Ectodermal cell (in vitro differentiated cells): ENCODE data around the gene PCCA.
"Not testable (repeated sequence)": the region's sequence is repeated elsewhere in the genome, so short reads cannot be mapped to it uniquely, and the experiment has no call there.

ENCODE experiments used
- H3K27ac ChIP-seq: 2 replicates; pipeline ENCODE4 v1.7.0; 2013; ENCODE audit warnings: mild to moderate bottlenecking, low read depth, low read length; ENCODE audit not compliant: insufficient read depth, poor library complexity, severe bottlenecking
- H3K27me3 ChIP-seq: 2 replicates; pipeline ENCODE4 v1.7.0; 2013; ENCODE audit warnings: mild to moderate bottlenecking, low read length; ENCODE audit not compliant: insufficient read depth, control insufficient read depth, poor library complexity, severe bottlenecking
- H3K36me3 ChIP-seq: one replicate; pipeline ENCODE4 v1.7.0; 2013; ENCODE audit warnings: low read length; ENCODE audit not compliant: control insufficient read depth, insufficient read depth
- H3K4me1 ChIP-seq: one replicate; pipeline ENCODE4 v1.7.0; 2013; ENCODE audit warnings: low read length; ENCODE audit not compliant: control insufficient read depth, insufficient read depth
- H3K4me3 ChIP-seq: 2 replicates; pipeline ENCODE4 v1.7.0; 2013; ENCODE audit warnings: low read depth, low read length, control low read depth; ENCODE audit not compliant: insufficient read depth
- H3K9me3 ChIP-seq: 2 replicates; pipeline ENCODE4 v1.7.0; 2013; ENCODE audit warnings: mild to moderate bottlenecking, low read length, moderate library complexity; ENCODE audit not compliant: control insufficient read depth
- WGBS, 2 experiments: methylation state at CpG; one replicate each; pipeline ENCODE4 v1.1.7; 2013; ENCODE audit warnings: missing lambda C conversion rate in 2 of 2; 5-methylcytosine and 5-hydroxymethylcytosine counted together

PCCA gene

GRCh38 chr13:100306434-100306999, 217.6 kb downstream of the PCCA start:
- Histone ChIP-seq H3K36me3 (no peaks in the 10 kb centered on the region), H3K27me3 (no peaks in the 10 kb centered on the region), H3K27ac (no peak overlapping the region), H3K4me1 (peaks cover 14% of the 10 kb centered on the region), H3K4me3 (no peak overlapping the region), H3K9me3 (no peaks in the 10 kb centered on the region)
- 73 to 80% methylated on average over 5 of the region's 5 CpGs for WGBS, 2 experiments

- Histone ChIP-seq H3K9me3 (no peaks in the 10 kb centered on the region), H3K27me3 (no peaks in the 10 kb centered on the region), H3K4me1 (no peaks in the 10 kb centered on the region), H3K4me3 (no peak overlapping the region), H3K27ac (no peak overlapping the region), H3K36me3 (no peaks in the 10 kb centered on the region)
- 92 to 100% methylated on average over 2 of the region's 2 CpGs for WGBS, 2 experiments
Measured at GRCh38 chr13:100314132-100314910, 225.4 kb downstream of the PCCA start.

- 83 to 100% methylated on average over 1 of the region's 1 CpG for WGBS, 2 experiments
- no peaks in the 10 kb centered on the region for H3K36me3 ChIP-seq
- H3K9me3 ChIP-seq: no peaks in the 10 kb centered on the region
- H3K27me3 ChIP-seq: no peaks in the 10 kb centered on the region
- H3K27ac ChIP-seq: no peak overlapping the region
- H3K4me1 ChIP-seq: no peaks in the 10 kb centered on the region
- H3K4me3 ChIP-seq: no peak overlapping the region
Measured at GRCh38 chr13:100315522-100315921, 226.6 kb downstream of the PCCA start.

- not testable (repeated sequence) for H3K36me3 ChIP-seq, H3K4me1 ChIP-seq, H3K4me3 ChIP-seq, H3K9me3 ChIP-seq, H3K27me3 ChIP-seq, H3K27ac ChIP-seq
- WGBS, 2 experiments: 100% methylated on average over 1 of the region's 3 CpGs
Measured at GRCh38 chr13:100318473-100318872, 229.6 kb downstream of the PCCA start.

- H3K27ac ChIP-seq: no peak overlapping the region
- WGBS, 2 experiments: 87 to 100% methylated on average over 1 of the region's 1 CpG
- H3K9me3 ChIP-seq: no peaks in the 10 kb centered on the region
- H3K4me3 ChIP-seq: no peak overlapping the region
- no peaks in the 10 kb centered on the region for H3K36me3 ChIP-seq
- no peaks in the 10 kb centered on the region for H3K27me3 ChIP-seq
- no peaks in the 10 kb centered on the region for H3K4me1 ChIP-seq
Measured at GRCh38 chr13:100323937-100324336, 235.0 kb downstream of the PCCA start.

- Histone ChIP-seq H3K27ac (no peak overlapping the region), H3K27me3 (no peaks in the 10 kb centered on the region), H3K4me1 (no peaks in the 10 kb centered on the region), H3K4me3 (no peak overlapping the region), H3K9me3 (no peaks in the 10 kb centered on the region), H3K36me3 (no peaks in the 10 kb centered on the region)
Measured at GRCh38 chr13:100330662-100331061, 241.8 kb downstream of the PCCA start.

- Histone ChIP-seq H3K4me3 (no peak overlapping the region), H3K27ac (no peak overlapping the region), H3K27me3 (no peaks in the 10 kb centered on the region), H3K4me1 (no peaks in the 10 kb centered on the region), H3K36me3 (no peaks in the 10 kb centered on the region), H3K9me3 (no peaks in the 10 kb centered on the region)
- 86 to 100% methylated on average over 1 of the region's 1 CpG for WGBS, 2 experiments
Measured at GRCh38 chr13:100333141-100333540, 244.2 kb downstream of the PCCA start.

- H3K27ac ChIP-seq: no peak overlapping the region
- no CpG with 5 or more reads among the region's 1 CpG for WGBS, 2 experiments
Measured at GRCh38 chr13:100334214-100334613, 245.3 kb downstream of the PCCA start.

GRCh38 chr13:100336795-100337516, 248.1 kb downstream of the PCCA start:
- H3K36me3 ChIP-seq: no peaks in the 10 kb centered on the region
- 82 to 84% methylated on average over 9 of the region's 9 CpGs for WGBS, 2 experiments

More at GRCh38 chr13:100334214-100334613, 245.3 kb downstream of the PCCA start:
- no peaks in the 10 kb centered on the region for H3K4me1 ChIP-seq
- no peaks in the 10 kb centered on the region for H3K27me3 ChIP-seq
- no peaks in the 10 kb centered on the region for H3K36me3 ChIP-seq
- H3K4me3 ChIP-seq: no peak overlapping the region
- H3K9me3 ChIP-seq: no peaks in the 10 kb centered on the region

GRCh38 chr13:100338275-100338674, 249.4 kb downstream of the PCCA start:
- Histone ChIP-seq H3K27ac (no peak overlapping the region), H3K9me3 (no peaks in the 10 kb centered on the region), H3K27me3 (no peaks in the 10 kb centered on the region), H3K36me3 (no peaks in the 10 kb centered on the region), H3K4me1 (no peaks in the 10 kb centered on the region), H3K4me3 (no peak overlapping the region)
- WGBS, 2 experiments: 94 to 100% methylated on average over 1 of the region's 1 CpG

More at GRCh38 chr13:100336795-100337516, 248.1 kb downstream of the PCCA start:
- no peaks in the 10 kb centered on the region for H3K9me3 ChIP-seq
- no peak overlapping the region for H3K4me3 ChIP-seq
- no peak overlapping the region for H3K27ac ChIP-seq
- no peaks in the 10 kb centered on the region for H3K27me3 ChIP-seq
- no peaks in the 10 kb centered on the region for H3K4me1 ChIP-seq
